Left forelimb (tissue), 1 donor: ENCODE results near the gene SLC51B.

Experiments
- DNase-seq: peaks from one replicate; pipeline ENCODE4 v3.0.0-alpha.2; 2018; ENCODE audit warnings: low spot score

The SLC51B gene

DNA sequence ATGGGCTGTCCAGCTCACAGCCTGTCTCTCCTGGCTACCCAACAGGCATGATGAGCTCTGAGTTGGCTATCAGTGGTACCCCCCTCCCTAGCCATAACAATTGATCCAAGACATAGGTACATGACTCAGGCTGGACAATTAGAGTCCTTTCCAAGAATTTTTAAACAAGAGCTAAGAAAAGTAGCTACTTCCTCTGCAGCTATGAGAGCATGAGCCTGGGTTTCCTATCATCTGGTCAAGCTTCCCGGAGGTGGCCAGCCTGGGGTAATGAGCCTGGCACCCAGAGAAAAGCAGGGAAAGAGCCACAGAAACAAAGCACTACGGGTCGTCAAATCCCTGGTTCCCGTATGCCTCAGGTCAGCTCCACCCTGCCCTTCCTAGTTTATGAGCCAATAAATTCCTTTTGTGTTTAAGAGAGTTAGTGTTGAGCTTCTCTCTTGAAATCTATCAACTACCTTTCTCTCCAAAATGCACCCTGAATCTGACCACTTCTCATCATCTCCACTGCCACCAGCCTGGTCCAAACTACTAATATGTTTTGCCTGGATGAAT is 2.3 kb upstream of the SLC51B start:
- DNase-seq: peak; percentile 47

DNA sequence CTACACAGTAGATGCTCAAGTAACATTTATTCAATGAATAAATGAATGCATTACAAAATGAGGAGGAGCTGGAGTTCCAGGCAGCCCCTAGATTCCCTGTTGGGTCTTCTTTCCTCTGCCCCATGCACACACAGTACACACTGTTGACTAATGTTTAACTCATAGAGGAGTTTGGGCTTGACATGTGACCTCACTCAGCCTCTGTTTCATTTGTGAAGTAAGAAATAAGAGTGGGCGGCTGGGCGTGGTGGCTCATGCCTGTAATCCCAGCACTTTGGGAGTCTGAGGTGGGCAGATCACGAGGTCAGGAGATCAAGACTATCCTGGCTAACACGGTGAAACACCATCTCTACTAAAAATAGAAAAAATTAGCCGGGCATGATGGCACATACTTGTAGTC is 969 bp upstream of the SLC51B start:
- DNase-seq: peak; percentile 14

DNA sequence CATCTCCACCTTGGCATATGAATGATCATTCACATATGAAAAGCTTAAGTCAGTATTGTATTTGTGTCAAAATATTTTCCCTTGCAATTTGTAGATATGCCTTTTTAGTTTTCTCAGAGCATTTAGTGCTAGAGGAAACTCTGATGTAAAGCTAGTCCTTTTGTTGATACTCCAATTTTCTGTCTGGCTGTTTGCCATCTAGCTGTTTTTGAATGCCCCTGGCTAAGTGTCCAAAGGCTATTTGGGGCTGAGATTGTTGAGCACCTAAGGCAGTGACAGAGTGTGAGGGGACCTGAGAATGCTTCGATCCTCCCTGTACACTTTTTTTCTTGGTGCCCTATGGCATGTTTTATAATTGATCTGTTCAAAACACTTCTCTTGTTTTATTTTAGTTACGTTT is 3.1 kb downstream of the SLC51B start:
- DNase-seq: no peak

DNA sequence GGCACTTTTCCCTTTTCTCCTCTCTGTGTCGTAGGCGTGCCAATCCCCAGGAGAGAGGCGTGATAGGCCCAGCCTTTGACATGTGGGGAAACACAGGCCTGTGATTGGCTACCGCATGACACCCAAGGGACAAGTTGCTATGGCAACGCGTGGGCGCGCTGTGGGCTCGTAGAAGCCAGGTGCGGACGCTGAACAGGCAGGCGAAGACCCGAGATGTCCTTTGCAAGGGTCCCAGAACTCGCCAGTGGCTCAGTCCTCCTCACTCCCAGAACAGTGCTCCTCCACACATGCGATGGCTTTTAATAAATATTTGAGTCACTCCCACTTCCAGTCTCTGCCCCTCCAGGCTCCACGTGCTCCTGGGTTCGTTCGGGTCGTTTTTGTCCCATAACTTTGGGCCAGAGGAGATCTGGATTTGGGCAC is 4.2 kb downstream of the SLC51B start:
- peak; percentile 86 for DNase-seq

DNA sequence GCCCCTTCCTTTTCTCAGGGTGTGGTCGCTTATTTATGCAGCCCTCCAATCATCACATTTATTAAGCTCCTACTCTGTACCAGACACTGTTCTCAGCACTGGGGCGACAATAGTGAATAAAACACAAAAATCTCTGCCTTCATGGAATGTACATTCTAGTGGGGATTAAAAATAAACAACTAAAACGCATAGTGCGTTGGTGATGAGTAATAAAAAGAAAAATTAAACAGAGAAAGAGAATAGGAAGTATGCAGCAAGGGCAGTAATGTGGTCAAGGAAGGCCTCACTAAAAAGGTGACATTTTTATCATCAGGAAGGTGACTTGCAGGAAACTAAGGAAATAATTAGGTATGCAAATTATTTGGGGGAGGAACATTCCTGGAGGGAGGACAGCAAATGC is 5.1 kb downstream of the SLC51B start:
- no peak for DNase-seq

DNA sequence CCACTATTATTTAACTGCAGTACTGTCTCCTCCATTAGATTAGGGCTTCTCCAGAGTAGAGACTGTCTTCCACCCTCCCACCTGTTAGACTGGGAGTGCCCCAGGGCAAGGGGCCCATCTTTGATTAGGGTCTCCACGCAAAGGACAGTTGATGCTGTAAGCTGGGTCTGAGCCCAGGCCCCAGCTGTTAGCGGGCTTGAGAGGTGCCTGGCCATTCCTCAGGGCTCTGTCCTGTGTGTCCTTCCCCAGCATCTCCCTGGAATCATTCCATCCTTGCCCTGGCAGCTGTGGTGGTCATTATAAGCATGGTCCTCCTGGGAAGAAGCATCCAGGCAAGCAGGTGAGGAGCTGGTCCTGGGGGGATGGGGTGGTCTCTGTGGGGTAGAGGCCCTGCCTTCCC is 6.1 kb downstream of the SLC51B start:
- no peak for DNase-seq

DNA sequence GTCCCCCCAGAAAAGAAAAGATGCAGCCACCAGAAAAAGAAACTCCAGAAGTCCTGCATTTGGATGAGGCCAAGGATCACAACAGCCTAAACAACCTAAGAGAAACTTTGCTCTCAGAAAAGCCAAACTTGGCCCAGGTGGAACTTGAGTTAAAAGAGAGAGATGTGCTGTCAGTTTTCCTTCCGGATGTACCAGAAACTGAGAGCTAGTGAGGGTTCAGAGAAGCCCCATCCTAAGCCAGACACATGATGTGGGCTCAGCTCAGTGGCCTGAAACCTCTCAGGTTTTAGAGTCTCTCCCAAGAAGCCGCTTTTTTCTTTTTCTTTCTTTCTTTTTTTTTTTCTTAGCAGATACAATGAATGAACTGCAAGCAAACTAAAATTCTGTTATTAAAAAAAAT is 7.8 kb downstream of the SLC51B start:
- no peak for DNase-seq

DNA sequence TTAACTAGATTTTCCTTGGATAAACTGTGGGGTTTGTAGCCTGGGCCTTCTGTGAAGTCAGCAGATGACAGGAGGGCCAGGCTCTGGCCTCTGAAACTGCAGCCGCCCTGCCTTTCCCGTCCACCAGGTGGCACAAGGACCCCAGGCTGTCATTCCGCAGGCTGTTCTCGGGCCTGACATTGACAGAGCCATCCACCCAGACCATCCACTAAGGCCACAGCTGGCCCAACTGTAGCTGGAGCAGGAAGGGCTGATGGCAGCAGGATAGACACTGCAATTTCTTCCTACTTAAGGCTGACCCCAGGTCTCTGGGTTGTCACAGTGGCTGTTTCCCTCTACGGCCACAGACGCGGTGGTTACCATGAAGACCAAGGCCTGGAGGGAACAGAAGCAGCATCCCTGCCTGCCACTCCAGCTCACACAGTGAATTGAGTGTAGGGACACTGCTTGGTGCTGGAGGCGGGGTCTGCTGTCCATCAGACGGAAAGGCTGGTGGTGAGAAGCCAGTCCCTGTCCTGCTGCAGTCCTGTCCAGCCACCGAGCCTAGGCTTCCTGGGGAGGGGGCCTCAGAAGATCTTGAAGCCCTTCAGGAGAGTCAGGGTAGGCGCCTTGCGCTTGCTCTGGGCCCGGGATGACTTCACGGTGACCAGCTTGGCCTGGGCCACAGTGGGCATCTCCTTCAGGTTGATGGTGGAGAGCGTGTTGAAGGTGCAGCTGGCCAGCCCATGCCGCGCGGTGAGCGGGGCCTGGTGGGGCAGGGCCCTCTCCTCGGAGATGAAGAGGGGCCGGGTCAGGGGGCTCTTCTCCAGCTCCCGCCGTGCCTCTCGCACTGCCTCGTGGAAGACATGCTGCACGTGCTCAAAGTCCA is 9.4 kb downstream of the SLC51B start:
- DNase-seq: peak; percentile 82

DNA sequence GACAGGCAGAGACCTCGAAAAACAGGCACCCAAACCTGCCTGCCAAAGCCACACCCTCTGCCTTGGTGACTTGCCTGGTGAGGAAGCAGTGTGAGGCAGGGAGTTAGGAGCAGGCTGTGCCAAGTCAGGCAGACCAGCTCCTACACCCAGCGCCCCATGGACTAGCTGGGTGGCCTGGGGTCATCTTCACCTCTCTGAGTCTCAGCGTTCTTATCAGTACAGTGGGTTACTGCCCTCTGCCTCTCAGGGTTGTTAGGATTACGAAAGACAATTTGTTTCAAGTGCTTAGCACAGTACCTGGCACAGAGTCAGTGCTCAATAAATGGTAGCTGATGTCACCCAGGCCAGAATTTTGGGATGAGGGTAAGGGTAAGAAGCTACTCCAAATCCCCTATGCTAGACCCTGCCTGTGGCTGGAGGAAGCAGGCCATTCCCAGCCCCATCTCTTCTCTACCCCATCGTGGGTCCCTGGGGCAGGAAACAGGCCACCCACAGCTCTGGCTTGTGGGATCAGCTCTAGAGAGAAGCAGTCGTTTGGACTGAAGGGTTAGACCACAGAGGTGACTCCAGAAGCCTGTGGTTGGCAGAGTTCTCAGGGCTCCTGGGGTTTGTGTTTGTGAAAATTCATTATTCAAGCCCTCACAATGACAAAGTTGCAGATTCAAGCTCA is 10.1 kb downstream of the SLC51B start:
- DNase-seq: no peak

DNA sequence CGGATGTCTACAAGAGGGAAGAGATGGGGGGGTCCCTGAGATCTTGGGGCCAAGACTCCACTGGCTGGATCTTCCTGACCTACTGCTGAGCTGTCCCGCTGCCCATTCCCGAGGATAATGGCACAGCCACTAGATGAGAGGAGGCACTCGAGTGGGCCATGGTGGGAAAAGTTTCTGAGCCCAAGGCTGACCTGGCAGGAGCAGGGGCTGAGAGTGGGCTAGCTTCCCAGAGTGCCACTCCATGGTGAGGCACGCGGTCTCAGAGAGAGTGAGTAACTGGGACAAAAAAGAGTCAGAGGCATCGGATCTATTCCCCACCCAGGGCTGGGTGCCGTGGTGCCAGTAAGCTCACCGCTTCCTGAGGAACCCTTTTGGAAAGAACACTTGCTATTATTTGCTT is 10.9 kb downstream of the SLC51B start:
- DNase-seq: no peak

DNA sequence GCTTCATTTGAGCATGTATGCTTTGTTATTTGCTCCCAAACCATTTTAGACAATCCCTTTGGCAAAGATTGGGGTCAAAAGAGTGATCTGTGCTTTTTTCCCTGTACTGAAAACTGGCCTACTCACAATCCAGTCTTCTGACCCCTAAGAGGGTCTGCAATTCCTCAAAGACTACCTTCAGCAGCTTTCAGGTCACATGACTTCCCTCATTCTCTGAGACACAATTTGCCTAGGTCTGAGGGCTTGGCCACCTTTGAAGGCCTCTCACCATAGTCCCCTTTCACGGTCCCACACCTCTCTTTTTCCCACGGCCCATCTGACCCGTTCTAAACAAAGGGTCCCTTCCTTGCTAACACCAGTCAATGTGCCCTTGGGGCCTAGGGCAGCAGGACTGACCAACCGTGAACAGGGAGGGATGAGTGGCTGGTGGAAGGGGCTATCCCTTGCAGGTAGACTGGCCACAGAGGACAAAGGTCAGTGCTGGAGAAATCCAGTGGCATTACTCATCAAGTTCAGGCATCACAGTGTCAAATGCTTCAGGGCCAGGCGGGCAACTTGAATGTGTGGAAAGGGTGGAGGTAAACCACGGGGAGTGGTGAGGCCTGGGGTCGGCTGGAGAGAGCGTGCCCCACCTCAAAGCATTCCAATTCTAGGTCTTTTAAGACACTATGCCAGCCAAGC is 11.8 kb downstream of the SLC51B start:
- DNase-seq: no peak

DNA sequence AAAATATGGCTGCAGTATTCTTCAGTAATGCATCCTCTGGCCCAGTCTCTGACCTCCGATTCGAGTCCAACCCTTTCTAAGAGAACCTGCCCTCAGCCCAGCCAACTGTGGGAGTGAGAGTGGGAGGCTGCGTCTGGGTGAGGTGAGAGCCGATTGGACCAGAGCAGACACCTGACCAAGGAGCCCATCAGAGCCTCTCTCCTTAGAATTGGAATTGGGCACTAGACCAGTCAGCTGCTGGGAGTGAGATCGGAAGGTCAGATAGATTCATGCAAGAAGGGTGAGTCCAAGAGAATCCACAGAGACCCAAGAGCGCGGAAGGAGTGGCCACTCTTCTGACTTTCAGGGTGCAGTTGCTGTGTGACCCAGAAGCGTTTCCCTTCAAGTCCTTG is 12.4 kb downstream of the SLC51B start:
- no peak for DNase-seq

DNA sequence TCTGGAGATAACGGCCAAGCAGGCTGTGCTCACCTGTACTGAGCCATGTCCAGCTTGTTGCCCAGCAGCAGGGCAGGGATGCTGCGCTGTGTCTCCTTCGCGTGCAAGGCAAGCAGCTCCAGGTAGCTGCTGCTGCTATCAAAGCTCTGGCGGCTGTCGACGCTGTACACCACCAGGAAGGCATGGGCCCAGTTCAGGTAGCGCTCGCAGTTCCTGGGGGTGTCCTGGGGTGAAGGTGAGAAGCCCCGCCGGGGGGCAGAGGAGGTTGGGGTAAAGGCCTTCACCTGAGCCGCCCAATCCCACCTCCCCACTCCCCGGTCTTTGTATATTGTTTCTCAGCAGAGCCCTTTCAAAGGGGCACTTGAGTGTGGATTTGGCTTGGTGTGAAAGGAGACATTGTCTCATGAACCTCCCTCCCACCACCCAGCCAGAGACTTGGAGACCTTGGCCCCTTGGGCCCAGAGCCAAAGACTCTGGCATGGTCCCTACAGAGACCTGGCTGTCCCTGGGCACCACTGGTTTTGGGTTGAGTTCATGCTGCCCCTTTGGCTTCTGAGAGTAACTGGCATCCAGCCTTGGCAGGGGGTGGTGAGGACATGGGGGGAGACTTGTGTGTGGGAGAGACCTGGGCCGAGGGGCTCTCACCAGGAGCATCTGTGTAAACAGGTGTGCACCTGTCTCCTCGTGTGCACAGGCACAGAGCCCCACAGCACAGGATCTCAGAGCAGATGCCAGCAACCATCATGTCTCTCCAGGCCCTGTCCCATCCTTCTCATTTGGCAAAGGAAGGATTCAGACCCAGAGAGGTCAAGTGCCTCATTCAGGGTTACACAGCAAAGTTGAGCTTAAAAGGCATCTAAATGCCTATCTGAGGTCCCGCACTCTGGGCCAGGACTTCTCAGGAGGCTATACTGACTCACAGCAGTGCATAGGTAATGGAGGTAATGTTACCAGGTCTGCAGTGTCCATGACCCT is 13.5 kb downstream of the SLC51B start:
- DNase-seq: no peak

DNA sequence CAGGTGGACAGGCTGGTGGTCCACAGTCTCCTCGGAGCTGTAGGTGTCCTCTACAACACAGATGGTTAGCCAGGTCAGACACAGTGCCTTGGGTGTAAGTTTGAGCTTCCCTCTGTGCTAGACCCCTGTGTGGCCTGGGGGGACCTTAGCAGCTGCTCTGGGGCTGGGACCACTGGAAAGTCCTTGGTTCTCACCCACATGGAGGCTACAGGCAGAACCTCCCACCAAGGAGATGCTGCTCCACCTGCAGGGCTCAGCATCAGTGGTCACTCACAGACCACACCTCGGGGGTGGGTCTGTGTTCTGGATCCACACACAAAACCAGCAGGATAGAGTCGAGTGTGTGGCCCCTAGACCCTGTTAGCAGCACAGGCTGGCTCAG is 14.2 kb downstream of the SLC51B start:
- DNase-seq: no peak

DNA sequence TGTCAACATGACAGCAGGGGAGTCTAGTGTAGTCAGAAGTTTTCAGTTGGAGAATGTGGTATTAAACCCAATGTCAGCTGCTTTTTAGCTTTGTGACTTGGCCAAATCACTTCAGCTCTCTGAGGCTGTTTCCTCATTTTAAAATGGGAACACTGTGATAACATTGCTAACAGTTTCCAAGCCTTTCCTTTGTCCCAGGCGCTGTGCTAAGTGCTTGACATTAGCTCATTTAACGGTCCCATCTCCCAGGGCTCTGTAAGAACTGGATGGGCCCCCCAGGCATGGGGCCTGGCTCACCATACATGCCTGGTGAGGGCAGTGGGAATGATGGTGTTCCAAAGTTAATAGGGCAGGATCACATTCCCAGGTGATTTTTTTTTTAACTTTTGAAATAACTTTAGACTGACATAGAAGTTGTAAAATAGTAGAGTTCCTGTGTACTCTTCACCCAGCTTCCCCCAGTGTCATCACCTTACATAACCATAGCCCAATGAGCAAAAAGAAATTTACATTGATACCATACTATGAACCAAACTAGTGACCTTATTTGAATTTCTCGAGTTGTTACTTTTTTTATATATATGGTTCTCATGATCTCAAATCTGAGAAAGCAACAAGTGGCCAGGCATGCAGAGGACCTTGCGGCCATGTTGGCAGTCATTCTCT is 14.9 kb downstream of the SLC51B start:
- no peak for DNase-seq

DNA sequence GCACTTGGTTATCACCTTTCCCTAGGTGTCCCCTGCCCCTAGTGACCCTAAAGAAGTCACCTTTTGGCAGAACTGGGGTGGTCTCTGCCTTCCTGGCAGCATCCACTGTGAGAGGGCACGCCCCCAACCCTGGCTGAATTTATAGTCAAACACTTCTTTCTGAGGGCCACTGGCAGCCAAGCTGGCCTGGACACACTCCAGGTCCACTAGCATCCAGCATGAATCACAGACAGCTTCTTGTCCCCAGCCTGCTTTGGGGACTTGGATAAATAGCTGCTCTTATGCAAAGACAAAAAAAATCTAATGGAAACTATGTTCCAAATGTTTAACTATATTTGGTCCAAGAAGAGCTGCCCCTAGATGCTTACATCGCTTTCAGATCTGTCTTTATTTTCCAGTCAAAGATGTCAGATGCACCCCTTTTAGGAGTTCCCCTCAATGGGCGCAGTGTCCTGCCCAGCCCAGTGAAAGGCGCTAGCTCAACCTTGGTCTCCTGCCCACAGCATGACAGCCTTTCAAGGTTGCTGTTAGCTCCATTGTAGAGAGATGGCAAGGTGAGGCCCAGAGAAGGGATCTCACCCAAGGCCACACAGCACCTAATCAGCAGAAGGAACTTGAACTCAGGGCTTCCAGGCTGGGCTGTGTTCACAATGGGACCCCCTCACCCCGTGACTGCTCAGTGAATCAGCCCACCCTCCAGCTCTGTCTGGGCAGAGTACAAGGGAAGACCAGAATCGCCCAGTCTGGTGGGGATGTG is 15.6 kb downstream of the SLC51B start:
- no peak for DNase-seq

DNA sequence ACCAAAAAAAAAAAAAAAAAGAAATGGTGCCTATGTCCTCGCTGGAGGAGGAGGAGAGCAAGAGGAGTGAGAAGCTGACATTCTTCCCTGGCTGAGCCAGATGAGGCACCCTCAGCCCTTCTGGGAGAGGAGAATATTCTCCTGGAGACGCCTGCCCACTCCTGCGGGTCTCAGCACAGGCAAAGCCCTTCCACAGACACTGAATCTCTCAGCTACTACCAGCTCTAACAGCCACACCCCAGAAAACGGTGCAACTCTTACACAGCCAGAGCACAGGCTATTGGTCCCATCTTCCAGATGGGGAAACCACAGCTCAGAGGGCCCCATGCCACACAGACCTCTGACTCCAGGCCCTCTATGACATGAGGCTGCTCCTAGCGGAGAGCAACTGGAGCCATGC is 16.9 kb downstream of the SLC51B start:
- DNase-seq: no peak

DNA sequence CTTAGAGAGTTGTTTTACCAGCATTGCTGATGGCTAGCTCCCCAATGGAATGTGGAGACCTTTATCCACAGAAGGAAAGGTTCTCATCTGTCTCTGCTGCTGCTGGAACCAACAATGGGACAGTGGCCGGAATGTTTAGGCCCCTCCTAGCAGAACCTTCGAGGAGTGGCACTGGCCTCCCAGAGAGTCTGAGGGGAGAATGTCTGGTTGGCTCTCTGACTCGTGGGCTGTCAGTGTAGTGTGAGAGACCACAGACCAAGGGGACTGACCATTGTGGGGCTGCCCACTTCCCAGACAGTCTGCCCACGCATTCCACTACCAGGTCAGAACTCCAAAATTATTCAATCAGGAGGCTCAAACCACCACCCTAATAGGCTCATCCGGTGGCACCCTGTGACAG is 17.5 kb downstream of the SLC51B start:
- DNase-seq: no peak

DNA sequence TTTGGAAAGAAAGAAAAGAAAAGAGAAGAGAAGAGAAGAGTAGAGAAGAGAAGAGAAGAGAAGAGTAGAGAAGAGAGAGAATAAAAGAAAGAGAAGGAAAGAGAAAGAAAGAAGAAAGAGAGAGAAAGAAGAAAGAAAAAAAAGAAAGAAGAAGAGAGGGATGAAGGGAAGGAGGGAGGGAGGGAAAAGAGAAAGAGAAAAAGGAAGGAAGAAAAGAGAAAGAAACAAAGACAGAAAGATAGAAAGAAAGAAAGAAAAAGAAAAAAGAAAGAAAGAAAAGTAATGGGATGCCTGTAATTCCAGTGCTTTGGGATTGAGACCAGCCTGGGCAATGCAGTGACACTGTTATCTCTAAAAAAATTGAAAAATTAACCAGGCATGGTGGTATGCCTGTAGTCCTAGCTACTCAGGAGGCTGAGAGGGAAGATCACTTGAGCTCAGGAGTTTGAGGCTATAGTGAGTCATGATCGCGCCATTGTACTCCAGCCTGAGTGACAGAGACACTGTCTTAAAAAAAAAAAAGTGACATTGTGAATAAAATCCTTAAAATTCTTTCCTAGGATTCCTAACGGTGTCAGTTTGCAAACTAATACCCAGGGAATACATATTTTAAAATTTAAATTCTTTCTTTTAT is 20.9 kb downstream of the SLC51B start:
- no peak for DNase-seq
